GM18505 (cell line): ENCODE results near the gene COX19.
"Not testable (repeated sequence)": the region's sequence is repeated elsewhere in the genome, so short reads cannot be mapped to it uniquely, and the experiment has no call there.

Experiments
- ATAC-seq: cut with Tn5 transposase; IDR thresholded peaks from one replicate; pipeline ENCODE4 v1.9.1; 2021; ENCODE audit not compliant: unreplicated experiment
- POLR2A ChIP-seq: IDR thresholded peaks from 4 replicates; pipeline ENCODE4 v1.6.1; 2011; ENCODE audit warnings: borderline replicate concordance; ENCODE audit not compliant: insufficient read depth, insufficient read length; ENCODE audit errors: extremely low read depth

Gene COX19

GRCh38 chr7:1015196-1016121, 40.1 kb upstream of the COX19 start:
- no peak for ATAC-seq
- TF ChIP-seq POLR2A = no peak

- no peak for ATAC-seq
- no peak for TF ChIP-seq POLR2A
These were observed 39.3 kb upstream of the COX19 start for GRCh38 chr7:1014681-1015080.

- TF ChIP-seq POLR2A = no peak
These were observed 38.2 kb upstream of the COX19 start for GRCh38 chr7:1013581-1013980.

GRCh38 chr7:1012716-1013095, 37.4 kb upstream of the COX19 start:
- no peak for ATAC-seq
- no peak for TF ChIP-seq POLR2A

More at GRCh38 chr7:1013581-1013980, 38.2 kb upstream of the COX19 start:
- no peak for ATAC-seq

- no peak for TF ChIP-seq POLR2A
- no peak for ATAC-seq
These were observed 36.8 kb upstream of the COX19 start for GRCh38 chr7:1012004-1012715.

- no peak for TF ChIP-seq POLR2A
- ATAC-seq = no peak
These were observed 36.1 kb upstream of the COX19 start for GRCh38 chr7:1011297-1012003.

- TF ChIP-seq POLR2A = no peak
- ATAC-seq = no peak
These were observed 34.9 kb upstream of the COX19 start for GRCh38 chr7:1010226-1010625.

- no peak for TF ChIP-seq POLR2A
- ATAC-seq = no peak
These were observed 34.4 kb upstream of the COX19 start for GRCh38 chr7:1009747-1010146.

GRCh38 chr7:1008733-1009363, 33.5 kb upstream of the COX19 start:
- TF ChIP-seq POLR2A = no peak
- no peak for ATAC-seq

- no peak for ATAC-seq
- no peak for TF ChIP-seq POLR2A
These were observed 32.6 kb upstream of the COX19 start for GRCh38 chr7:1007901-1008300.

- TF ChIP-seq POLR2A = no peak
- no peak for ATAC-seq
These were observed 30.0 kb upstream of the COX19 start for GRCh38 chr7:1005303-1005702.

- no peak for TF ChIP-seq POLR2A
- no peak for ATAC-seq
These were observed 28.9 kb upstream of the COX19 start for GRCh38 chr7:1004018-1004852.

GRCh38 chr7:1002445-1002844, 27.1 kb upstream of the COX19 start:
- not testable (repeated sequence) for ATAC-seq

GRCh38 chr7:1002026-1002425, 26.7 kb upstream of the COX19 start:
- not testable (repeated sequence) for ATAC-seq

GRCh38 chr7:1001069-1001770, 25.9 kb upstream of the COX19 start:
- ATAC-seq = not testable (repeated sequence)
